ENCODE measurements around the gene GPR171.

GPR171 gene

GRCh38 chr3:151213151-151213550 lies 10.1 kb upstream of the GPR171 start:
- no peak for DNase-seq

DNA sequence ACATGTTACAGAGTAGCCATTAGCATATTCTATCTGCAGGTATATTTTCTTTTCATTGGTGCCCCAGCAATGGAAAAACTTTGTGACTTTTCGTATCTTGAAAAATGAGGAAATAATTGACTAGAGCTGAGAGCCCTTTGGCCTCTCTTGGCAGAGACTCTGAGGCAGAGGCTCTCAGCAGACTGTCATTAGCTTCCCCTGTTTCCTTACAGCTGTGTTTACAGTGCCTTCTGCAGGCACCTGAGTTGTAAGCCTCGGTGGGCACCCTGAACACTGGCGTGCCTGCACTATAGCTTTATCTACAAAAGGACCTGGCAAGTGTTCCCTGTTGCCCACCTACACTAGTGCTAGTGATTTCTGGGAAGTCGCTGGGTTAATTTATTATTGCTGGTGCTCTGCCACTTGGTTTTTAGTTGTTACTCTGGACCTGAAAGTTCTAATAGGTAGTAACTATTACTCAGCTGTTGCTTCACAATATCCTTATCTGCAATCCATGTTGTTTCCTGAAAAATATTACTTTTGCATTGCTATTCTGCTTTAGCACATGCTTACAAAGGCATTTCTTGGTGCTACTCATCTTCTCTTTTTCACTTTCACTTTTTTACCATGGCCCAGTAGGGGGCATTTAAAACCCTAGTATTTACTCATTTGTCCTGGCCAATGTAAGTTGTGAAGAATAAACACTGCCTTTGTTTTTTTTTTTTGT lies 7.8 kb upstream of the GPR171 start:
- no peak for DNase-seq

DNA sequence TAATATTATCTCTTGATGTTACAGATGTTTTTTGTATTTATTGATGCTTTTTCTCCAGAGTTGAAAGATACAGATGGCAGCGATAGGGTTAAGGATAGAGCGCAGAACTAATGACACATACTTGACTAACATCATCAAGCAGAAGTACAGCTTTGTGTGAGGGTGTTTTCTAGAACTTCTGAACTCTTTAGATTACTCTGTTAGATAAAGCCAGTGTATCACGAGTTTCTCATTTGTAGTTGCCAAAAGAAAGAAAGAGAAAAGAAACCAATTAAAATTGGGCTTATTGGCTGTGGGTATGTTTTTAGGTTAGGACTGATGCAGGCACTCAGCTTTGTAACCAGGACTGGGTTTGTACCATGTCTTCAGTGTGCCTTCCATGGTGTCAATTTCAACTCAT lies 6.6 kb upstream of the GPR171 start:
- no peak for DNase-seq

DNA sequence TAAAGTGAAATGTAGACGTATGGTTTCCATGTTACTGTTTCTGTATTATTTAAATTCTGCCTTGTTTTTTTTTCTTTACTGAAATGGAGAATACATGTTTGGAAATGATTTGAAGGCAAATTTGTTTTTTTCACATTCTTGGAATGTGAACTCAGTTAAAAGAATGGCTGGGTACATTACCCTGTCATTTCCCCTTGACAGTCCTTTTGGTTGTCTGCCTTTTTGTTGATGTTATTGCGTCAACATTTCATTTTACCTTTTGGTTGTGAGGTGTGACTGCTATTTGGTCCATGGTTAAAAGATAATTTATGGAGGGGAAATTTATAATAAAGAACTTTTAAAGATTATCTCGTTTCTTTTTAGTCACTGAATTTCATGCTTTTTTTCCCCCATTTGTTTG lies 3.2 kb upstream of the GPR171 start:
- DNase-seq = no peak

DNA sequence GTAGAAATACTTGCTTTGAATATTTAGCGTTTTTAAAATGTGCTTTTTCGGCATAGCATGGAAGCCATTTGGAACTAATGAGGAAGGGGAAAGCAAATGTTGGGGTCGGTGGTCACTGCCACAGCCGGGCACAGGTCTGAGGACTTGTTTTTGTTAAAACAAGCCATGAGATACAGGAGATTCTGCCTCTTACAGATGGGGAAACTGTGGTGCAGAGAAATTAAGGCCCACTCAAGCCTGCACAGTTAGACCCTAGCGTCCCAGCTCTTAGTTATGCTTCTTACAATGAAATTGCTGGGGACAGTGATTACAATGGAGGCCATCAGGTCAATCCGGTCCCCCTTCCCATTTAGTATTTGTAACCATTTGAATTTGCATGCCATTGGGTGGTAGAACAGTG lies 2.5 kb upstream of the GPR171 start:
- DNase-seq = no peak

- DNase-seq = no peak
Observed at GRCh38 chr3:151204530-151205402, 1.8 kb upstream of the GPR171 start.

DNA sequence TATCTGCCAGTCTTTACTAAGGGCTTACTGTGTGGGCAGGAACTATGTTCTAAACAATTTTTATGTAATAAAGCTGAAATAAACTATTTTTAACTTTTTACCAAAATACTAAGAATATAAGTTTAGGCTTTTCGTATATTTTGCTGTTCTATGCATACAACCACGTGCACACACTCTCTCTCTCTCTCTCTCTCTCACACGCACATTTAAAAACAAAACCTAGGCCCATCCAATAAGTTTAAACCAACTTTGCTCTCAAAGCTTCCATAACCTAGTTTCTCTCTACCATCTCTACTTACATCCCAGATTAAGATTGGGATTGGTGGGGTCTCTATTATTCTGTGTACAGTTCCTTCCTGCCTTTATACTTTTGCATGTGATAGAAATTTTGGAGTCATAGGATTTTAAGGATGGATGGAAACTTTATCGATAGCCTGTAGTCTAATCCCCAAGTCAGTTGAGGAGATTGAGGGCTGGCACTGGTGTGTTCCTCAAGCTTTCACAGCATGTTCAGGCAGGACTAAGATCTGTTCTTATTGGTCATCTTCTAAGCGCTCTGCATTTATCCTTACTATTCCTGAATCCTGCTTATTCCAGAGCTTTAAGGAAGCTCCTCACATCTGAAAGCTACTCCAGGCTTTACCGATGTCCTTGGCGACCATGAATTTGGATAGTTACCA lies 1.8 kb downstream of the GPR171 start:
- DNase-seq = no peak

- no peak for DNase-seq
Observed at GRCh38 chr3:151200586-151200985, 2.4 kb downstream of the GPR171 start.

- DNase-seq = no peak
Observed at GRCh38 chr3:151199554-151200438, 3.2 kb downstream of the GPR171 start.

DNA sequence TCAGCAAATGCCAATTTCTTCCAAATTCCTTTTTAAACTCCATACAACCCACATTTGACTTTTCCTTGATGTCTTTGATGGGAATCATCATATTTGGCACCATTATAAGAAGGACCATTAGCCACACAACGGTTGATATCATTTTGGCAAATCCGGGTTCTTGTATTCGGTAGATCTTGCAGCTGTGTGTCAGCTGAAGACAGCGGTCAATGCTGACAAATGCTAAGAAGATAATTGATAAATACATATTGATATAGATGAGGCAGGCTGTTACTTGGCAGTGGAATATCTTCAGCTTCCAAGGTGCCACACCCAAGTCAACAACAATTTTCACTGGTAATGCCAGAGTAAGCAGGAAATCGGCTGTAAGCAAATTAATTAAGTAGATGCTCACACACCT lies 4.2 kb downstream of the GPR171 start:
- no peak for DNase-seq

- no peak for DNase-seq
Observed at GRCh38 chr3:151197981-151198767, 4.8 kb downstream of the GPR171 start.

DNA sequence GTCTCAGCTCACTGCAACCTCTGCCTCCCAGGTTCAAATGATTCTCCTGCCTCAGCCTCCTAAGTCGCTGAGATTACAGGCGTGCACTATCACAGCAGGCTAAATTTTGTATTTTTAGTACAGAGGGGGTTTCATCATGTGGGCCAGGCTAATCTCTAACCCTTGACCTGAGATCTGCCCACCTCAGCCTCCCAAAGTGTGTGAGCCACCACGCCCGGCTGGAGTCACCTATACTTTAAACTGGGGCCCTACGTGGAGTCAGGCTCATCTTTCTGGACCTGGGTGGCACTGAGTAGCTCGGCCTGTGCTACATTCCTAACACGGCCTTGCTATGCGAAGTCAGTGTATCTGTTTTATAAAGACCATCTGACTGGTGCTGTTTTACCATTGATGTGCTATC lies 5.8 kb downstream of the GPR171 start:
- no peak for DNase-seq

- no peak for DNase-seq
Observed at GRCh38 chr3:151196434-151196833, 6.6 kb downstream of the GPR171 start.

- DNase-seq = no peak
Observed at GRCh38 chr3:151195826-151196225, 7.2 kb downstream of the GPR171 start.

DNA sequence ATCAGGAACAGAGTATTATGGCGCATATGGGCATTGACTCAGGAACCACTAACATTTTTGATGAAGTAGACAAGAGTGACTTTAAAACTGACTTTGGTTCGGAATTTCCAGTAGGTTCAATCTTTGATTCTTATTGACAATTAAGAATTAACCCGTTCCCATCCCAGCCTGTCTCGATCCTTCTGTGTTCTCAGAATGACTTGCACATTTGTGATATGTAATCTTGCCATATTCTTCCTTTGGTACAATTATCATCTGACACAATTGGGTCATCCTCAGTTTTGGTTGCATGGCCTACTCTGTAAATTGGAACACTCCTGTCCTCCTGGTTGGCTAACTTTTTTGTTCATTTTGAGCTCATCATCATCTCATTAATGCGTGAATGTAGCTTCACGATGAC lies 10.5 kb downstream of the GPR171 start:
- no peak for DNase-seq

DNA sequence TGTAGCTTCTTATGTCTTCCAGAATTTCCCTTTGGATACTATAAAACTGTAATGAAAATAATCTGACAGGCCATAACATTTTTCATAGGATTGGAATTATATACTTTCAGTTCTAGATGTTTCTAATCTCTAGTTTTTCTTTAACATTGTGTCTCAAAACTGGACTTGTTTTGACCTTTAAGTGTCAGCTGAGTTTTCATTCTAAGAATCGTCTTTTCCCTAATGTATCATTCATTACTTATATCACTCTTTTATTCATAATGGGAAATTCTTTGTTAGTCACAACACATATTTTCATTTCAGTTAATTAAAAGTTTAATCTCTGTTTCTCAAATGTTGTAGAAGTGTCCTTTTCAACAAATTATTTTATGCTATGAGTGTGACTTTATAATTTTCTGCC lies 11.9 kb downstream of the GPR171 start:
- DNase-seq = no peak

DNA sequence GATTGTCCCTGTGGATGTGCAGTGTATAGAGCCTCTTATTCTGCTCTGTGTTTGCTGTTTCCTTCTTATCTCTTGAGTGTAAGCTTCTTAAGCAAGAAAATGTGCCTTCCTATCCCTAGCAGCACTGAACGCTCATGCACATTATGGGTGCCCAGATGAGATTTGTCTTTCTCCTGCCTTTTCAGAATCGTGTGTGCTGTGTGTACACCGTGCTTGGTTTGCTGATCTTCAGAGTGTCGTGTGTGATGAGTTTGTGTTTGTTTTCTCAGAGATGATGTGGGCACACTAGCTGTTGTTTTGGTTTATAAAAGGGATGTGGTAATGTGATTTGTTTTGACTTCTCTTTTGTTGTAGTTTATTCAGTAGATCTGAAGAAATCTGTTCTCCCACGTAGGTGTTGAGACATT lies 19.7 kb downstream of the GPR171 start:
- DNase-seq = no peak

DNA sequence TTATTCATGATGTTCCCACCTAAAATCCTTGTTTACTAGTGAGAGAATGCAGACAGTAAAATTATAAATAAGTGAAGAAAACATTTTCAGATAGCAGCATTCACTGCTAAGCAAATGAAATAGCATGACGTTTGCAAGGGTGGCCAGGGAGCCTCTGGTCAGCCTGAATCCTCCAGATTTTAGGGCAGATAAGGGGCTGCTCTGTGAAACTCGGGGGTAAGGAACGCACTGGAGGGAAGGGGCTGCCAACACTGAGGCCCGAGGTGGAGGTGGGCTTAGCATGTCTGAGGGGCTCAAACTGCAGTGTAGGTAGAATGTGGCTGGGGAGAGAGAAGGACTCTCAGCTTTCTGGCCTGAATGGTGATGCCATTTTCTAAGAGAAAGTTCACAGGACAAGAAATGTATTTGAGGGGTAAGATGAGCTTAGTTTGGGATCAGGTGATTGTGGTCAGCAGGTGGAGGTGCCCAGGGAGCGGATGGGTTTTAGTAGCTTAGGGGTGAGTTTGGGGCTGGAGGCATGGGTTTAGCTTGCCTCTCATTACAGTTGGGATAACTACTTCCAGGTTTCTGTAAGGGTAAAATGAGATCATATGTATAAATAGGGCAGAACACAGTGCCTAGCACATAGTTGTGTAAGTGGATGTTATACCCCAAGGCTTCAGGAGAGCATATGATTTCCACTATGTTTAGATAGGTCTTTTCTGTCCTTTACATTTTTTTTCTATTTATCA lies 20.5 kb downstream of the GPR171 start:
- no peak for DNase-seq

GRCh38 chr3:151178208-151178845 lies 24.7 kb downstream of the GPR171 start:
- no peak for DNase-seq

DNA sequence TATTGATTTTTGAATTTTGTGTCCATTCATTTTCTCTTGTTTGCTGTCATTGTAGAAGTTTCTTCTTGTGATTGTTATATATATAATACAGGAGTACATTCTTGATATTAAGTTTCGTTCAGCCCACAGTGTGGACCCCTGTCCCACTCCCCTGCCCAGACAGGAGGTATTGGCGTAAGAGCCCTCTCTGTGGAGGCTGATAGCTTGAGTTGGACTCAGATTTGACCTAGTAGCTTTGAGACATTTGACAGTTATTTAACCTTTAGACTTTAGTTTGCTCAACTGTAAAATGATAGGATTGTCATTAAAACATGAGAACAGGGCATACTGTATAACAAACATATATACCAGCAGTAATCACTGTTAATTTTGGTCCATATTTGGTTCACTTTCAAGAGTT lies 27.1 kb downstream of the GPR171 start:
- DNase-seq = no peak

DNA sequence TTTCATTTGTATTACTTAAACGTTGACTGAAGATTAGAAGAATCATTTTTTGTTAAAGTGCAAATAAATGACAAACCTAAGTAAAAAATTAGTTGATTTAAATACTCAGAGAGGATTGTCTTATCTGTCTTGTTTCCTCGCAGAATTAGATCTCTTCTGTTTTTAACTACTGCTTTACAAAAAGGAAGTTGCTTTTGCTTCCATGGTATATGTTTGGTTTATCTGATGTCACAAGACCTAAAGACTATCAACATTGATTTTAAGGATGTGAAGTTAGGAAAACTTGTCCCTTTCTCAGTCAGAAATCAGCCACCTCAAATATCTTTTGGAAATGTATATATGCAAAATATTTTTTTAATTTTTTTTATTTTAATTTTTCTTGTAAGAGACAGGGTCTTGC lies 28.7 kb downstream of the GPR171 start:
- DNase-seq = no peak

All from SIG-M5 (cell line).